GM23338 (cell line): Measurements from ENCODE around the gene CACNA1D. TPM values are rescaled to one million over a fixed set of nuclear protein-coding genes. Genes with fewer than 3 reads are reported as not detected.

Experiments
- ATAC-seq: fragments of 200-7000 bp; cut with Tn5 transposase; 3 replicates; pipeline ENCODE4 v1.9.1; 2020
- DNase-seq: peaks from one replicate; pipeline ENCODE4 v3.0.0-alpha.2; 2015; ENCODE audit warnings: low spot score
- H2AFZ ChIP-seq: fragments of 200-600 bp; sonication (generic); 2 replicates; pipeline ENCODE4 v1.8.0; 2016; ENCODE audit warnings: antibody characterized with exemption, mild to moderate bottlenecking, moderate library complexity
- H3F3A ChIP-seq: fragments of 200-600 bp; sonication (generic); replicated peaks from 2 replicates; pipeline ENCODE4 v1.8.0; 2017; ENCODE audit warnings: antibody characterized with exemption, mixed run types, low read depth
- H3K27ac ChIP-seq: fragments of 200-600 bp; sonication (generic); 2 replicates; pipeline ENCODE4 v1.6.1; 2016; ENCODE audit warnings: low read depth
- H3K27me3 ChIP-seq: fragments of 200-600 bp; sonication (generic); 2 replicates; pipeline ENCODE4 v1.8.0; 2016; ENCODE audit warnings: mild to moderate bottlenecking, mixed run types, moderate library complexity; ENCODE audit not compliant: insufficient read depth
- H3K36me3 ChIP-seq: fragments of 200-600 bp; sonication (generic); 2 replicates; pipeline ENCODE4 v1.8.0; 2016; ENCODE audit warnings: mild to moderate bottlenecking; ENCODE audit not compliant: insufficient read depth
- H3K4me1 ChIP-seq: fragments of 200-600 bp; sonication (generic); 2 replicates; pipeline ENCODE4 v1.8.0; 2016; ENCODE audit warnings: mild to moderate bottlenecking, moderate library complexity; ENCODE audit not compliant: insufficient read depth
- H3K4me2 ChIP-seq: fragments of 200-600 bp; sonication (generic); 2 replicates; pipeline ENCODE4 v1.7.1; 2017; ENCODE audit warnings: mixed run types
- H3K4me3 ChIP-seq: fragments of 200-600 bp; sonication (generic); 2 replicates; pipeline ENCODE4 v1.6.1; 2016; ENCODE audit warnings: mixed run types
- H3K79me2 ChIP-seq: fragments of 200-600 bp; sonication (generic); replicated peaks from 2 replicates; pipeline ENCODE4 v1.8.0; 2017; ENCODE audit warnings: mild to moderate bottlenecking; ENCODE audit not compliant: insufficient read depth
- H3K9me2 ChIP-seq: fragments of 200-600 bp; sonication (generic); 2 replicates; pipeline ENCODE4 v1.8.0; 2017; ENCODE audit not compliant: insufficient read depth
- H4K20me1 ChIP-seq: fragments of 200-600 bp; sonication (generic); replicated peaks from 2 replicates; pipeline ENCODE4 v1.8.0; 2017; ENCODE audit warnings: mild to moderate bottlenecking; ENCODE audit not compliant: insufficient read depth
- H3K27ac Mint-ChIP-seq: 2 replicates; pipeline ENCODE4 v1.8.0; 2020; ENCODE audit warnings: inconsistent platforms, mild to moderate bottlenecking, moderate library complexity, mixed read lengths
- H3K27me3 Mint-ChIP-seq: 3 replicates; pipeline ENCODE4 v1.8.0; 2022; ENCODE audit warnings: low read depth, mild to moderate bottlenecking, moderate library complexity, mixed read lengths, inconsistent platforms; ENCODE audit not compliant: insufficient read depth, poor library complexity
- H3K36me3 Mint-ChIP-seq: 3 replicates; pipeline ENCODE4 v1.8.0; 2021; ENCODE audit warnings: low read depth, mild to moderate bottlenecking, inconsistent platforms, moderate library complexity, mixed read lengths
- H3K4me1 Mint-ChIP-seq: 3 replicates; pipeline ENCODE4 v1.8.0; 2020; ENCODE audit warnings: mild to moderate bottlenecking, inconsistent platforms, mixed read lengths
- H3K4me3 Mint-ChIP-seq: 3 replicates; pipeline ENCODE4 v1.8.0; 2021; ENCODE audit warnings: moderate library complexity, mild to moderate bottlenecking, inconsistent platforms, mixed read lengths
- H3K9me3 Mint-ChIP-seq: 3 replicates; pipeline ENCODE4 v1.8.0; 2020; ENCODE audit warnings: moderate library complexity, mild to moderate bottlenecking, inconsistent platforms, mixed read lengths
- CREB1 ChIP-seq: fragments of 250-450 bp; sonication (Bioruptor Pico); IDR thresholded peaks from 2 replicates; pipeline ENCODE4 v1.5.0; 2020; ENCODE audit warnings: low read depth, mild to moderate bottlenecking, moderate library complexity
- EZH2phosphoT487 ChIP-seq: fragments of 200-600 bp; sonication (generic); IDR thresholded peaks from one replicate; pipeline ENCODE4 v1.8.1; 2018; ENCODE audit warnings: antibody characterized with exemption; ENCODE audit not compliant: unreplicated experiment
- JUNB ChIP-seq: IDR thresholded peaks from one replicate; pipeline ENCODE4 v1.6.1; 2016; ENCODE audit warnings: antibody characterized with exemption; ENCODE audit not compliant: unreplicated experiment
- STAT1 ChIP-seq: IDR thresholded peaks from one replicate; pipeline ENCODE4 v1.6.1; 2016; ENCODE audit warnings: antibody characterized with exemption; ENCODE audit not compliant: unreplicated experiment
- ZNF114 ChIP-seq: fragments of 250-450 bp; sonication (Bioruptor Pico); IDR thresholded peaks from 2 replicates; pipeline ENCODE4 v1.5.0; 2020; ENCODE audit warnings: mild to moderate bottlenecking, moderate library complexity
- ZNF331 ChIP-seq: fragments of 250-450 bp; sonication (Bioruptor Pico); IDR thresholded peaks from 2 replicates; pipeline ENCODE4 v1.5.0; 2020; ENCODE audit warnings: low read depth, mild to moderate bottlenecking, moderate library complexity
- polyA plus RNA-seq: library from polyadenylated mRNA; unstranded; fragments of >200 nt; fragmentation: Nextera tagmentation; extraction: Ambion mirVana; gene quantifications from 2 replicates; pipeline ENCODE4 v1.2.1, GENCODE V29; 2016
- total RNA-seq: library from RNA; depleted of rRNA; stranded (reverse); fragments of >200 nt; shearing (Covaris generic); gene quantifications from 2 replicates; pipeline ENCODE4 v1.2.3, GENCODE V29; 2014
- TF ChIP-seq, protein P1 (sequence below), 2 experiments: fragments of 200-600 bp in 1 of 2; sonication (generic) in 1 of 2; conservative IDR thresholded peaks; 2 replicates each; pipeline versions ENCODE4 v1.5.1 to v1.6.1; 2016 to 2017; ENCODE audit warnings: antibody characterized with exemption in 2 of 2, low read depth in 2 of 2, mild to moderate bottlenecking in 2 of 2, moderate library complexity in 1 of 2
- TF ChIP-seq, protein P2 (sequence below): fragments of 250-450 bp; sonication (Bioruptor Pico); IDR thresholded peaks from 2 replicates; pipeline ENCODE4 v1.5.0; 2020; ENCODE audit warnings: mild to moderate bottlenecking, moderate library complexity
- TF ChIP-seq, protein P3 (sequence below): IDR thresholded peaks from one replicate; pipeline ENCODE4 v1.6.1; 2018; ENCODE audit warnings: antibody characterized with exemption; ENCODE audit not compliant: unreplicated experiment

CACNA1D gene
- total and polyA plus RNA-seq, 2 experiments from 2014 or later, result 1.7 to 1.8 TPM

DNA sequence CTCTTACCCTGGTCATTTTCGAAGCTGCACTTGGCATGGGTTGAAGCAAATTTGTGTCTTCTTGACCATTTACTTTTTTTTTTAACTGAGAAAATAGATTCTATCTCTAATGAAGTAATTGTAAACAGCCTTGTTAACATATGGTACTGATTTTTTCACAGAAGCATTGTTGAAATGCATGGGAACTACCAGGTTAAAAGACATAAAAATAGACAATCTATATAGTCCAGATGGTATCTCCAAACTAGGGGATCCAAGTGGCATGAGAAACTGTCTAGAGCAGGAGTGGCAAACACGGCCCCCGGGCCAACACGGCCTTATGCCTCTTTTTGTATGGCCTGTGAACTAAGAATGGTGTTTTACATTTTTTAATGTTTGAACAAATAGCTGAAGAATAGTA lies 41.9 kb downstream of the CACNA1D start:
- H3K4me2 ChIP-seq, result no peak overlapping the region
- H3K27me3 ChIP-seq, result no peaks in the 10 kb centered on the region
- H3K27ac ChIP-seq, result no peak overlapping the region
- H3K27me3 Mint-ChIP-seq, result peaks cover 8% of the 10 kb centered on the region
- H3K36me3 Mint-ChIP-seq, result no peaks in the 10 kb centered on the region
- H3K4me1 Mint-ChIP-seq, result peaks cover 32% of the 10 kb centered on the region
- H3K9me2 ChIP-seq, result no peaks in the 10 kb centered on the region
- no peaks in the 10 kb centered on the region for H3K36me3 ChIP-seq
- no peaks in the 10 kb centered on the region; the same call in 2 of the 3 replicates for H3K9me3 Mint-ChIP-seq
- no peak overlapping the region for H2AFZ ChIP-seq
- ATAC-seq (no peak), DNase-seq (no peak)
- H3F3A ChIP-seq, result no peaks in the 10 kb centered on the region
- no peak for TF ChIP-seq CREB1
- no peak for TF ChIP-seq ZNF114 (CRISPR knock-in tag)
- TF ChIP-seq STAT1, result no peak
- TF ChIP-seq EZH2phosphoT487, result no peak
- TF ChIP-seq, protein P1, sequence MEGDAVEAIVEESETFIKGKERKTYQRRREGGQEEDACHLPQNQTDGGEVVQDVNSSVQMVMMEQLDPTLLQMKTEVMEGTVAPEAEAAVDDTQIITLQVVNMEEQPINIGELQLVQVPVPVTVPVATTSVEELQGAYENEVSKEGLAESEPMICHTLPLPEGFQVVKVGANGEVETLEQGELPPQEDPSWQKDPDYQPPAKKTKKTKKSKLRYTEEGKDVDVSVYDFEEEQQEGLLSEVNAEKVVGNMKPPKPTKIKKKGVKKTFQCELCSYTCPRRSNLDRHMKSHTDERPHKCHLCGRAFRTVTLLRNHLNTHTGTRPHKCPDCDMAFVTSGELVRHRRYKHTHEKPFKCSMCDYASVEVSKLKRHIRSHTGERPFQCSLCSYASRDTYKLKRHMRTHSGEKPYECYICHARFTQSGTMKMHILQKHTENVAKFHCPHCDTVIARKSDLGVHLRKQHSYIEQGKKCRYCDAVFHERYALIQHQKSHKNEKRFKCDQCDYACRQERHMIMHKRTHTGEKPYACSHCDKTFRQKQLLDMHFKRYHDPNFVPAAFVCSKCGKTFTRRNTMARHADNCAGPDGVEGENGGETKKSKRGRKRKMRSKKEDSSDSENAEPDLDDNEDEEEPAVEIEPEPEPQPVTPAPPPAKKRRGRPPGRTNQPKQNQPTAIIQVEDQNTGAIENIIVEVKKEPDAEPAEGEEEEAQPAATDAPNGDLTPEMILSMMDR (conservative IDR thresholded peaks at IDR 0.05; ENCODE audit: low read depth in 2 of 2), result no peak
- no peaks in the 10 kb centered on the region for H4K20me1 ChIP-seq
- H3K4me1 ChIP-seq, result no peaks in the 10 kb centered on the region; the same call in 1 of the 2 replicates
- no peak overlapping the region for H3K4me3 Mint-ChIP-seq
- no peak overlapping the region for H3K4me3 ChIP-seq
- H3K27ac Mint-ChIP-seq, result no peak overlapping the region
- no peaks in the 10 kb centered on the region for H3K79me2 ChIP-seq

DNA sequence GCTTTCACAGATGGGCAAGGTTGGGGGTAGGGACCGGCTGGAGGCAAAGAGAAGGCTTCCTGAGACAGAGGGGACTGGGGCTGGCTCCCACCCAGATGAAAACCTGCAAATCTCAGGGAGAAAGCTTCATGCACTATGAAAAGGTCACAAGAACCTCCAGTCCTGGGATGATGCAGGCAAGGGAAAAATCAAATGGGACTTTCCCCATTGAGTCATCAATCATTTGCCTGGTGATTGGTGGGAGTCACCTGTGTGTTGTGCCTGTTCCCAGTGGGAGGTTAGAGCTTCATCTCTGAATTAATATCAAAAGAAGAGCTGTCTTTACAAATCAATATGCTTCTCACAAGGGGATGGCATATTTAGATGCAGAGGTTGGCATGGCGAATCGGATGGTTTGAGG lies 49.9 kb downstream of the CACNA1D start:
- peaks cover 18% of the 10 kb centered on the region for H3K4me1 Mint-ChIP-seq
- H3K36me3 ChIP-seq, result no peaks in the 10 kb centered on the region
- no peaks in the 10 kb centered on the region for H4K20me1 ChIP-seq
- ATAC-seq (no peak), DNase-seq (no peak)
- H2AFZ ChIP-seq, result no peak overlapping the region
- H3K27ac ChIP-seq, result no peak overlapping the region
- H3K4me3 ChIP-seq, result no peak overlapping the region
- H3K27me3 ChIP-seq, result no peaks in the 10 kb centered on the region
- H3K4me1 ChIP-seq, result 0 out of 2 replicates have a peak, but pooled peaks cover 4% of the 10 kb centered on the region
- no peak overlapping the region for H3K4me2 ChIP-seq
- H3K27ac Mint-ChIP-seq, result no peak overlapping the region
- no peaks in the 10 kb centered on the region for H3K36me3 Mint-ChIP-seq
- H3F3A ChIP-seq, result no peaks in the 10 kb centered on the region
- H3K27me3 Mint-ChIP-seq, result peaks cover 2% of the 10 kb centered on the region
- no peaks in the 10 kb centered on the region for H3K9me3 Mint-ChIP-seq
- H3K79me2 ChIP-seq, result no peaks in the 10 kb centered on the region
- 0 out of 2 replicates have a peak, but pooled peaks cover 3% of the 10 kb centered on the region for H3K9me2 ChIP-seq
- no peak overlapping the region for H3K4me3 Mint-ChIP-seq
- no peak for TF ChIP-seq ZNF114 (CRISPR knock-in tag)
- no peak for TF ChIP-seq STAT1
- TF ChIP-seq, protein P2, sequence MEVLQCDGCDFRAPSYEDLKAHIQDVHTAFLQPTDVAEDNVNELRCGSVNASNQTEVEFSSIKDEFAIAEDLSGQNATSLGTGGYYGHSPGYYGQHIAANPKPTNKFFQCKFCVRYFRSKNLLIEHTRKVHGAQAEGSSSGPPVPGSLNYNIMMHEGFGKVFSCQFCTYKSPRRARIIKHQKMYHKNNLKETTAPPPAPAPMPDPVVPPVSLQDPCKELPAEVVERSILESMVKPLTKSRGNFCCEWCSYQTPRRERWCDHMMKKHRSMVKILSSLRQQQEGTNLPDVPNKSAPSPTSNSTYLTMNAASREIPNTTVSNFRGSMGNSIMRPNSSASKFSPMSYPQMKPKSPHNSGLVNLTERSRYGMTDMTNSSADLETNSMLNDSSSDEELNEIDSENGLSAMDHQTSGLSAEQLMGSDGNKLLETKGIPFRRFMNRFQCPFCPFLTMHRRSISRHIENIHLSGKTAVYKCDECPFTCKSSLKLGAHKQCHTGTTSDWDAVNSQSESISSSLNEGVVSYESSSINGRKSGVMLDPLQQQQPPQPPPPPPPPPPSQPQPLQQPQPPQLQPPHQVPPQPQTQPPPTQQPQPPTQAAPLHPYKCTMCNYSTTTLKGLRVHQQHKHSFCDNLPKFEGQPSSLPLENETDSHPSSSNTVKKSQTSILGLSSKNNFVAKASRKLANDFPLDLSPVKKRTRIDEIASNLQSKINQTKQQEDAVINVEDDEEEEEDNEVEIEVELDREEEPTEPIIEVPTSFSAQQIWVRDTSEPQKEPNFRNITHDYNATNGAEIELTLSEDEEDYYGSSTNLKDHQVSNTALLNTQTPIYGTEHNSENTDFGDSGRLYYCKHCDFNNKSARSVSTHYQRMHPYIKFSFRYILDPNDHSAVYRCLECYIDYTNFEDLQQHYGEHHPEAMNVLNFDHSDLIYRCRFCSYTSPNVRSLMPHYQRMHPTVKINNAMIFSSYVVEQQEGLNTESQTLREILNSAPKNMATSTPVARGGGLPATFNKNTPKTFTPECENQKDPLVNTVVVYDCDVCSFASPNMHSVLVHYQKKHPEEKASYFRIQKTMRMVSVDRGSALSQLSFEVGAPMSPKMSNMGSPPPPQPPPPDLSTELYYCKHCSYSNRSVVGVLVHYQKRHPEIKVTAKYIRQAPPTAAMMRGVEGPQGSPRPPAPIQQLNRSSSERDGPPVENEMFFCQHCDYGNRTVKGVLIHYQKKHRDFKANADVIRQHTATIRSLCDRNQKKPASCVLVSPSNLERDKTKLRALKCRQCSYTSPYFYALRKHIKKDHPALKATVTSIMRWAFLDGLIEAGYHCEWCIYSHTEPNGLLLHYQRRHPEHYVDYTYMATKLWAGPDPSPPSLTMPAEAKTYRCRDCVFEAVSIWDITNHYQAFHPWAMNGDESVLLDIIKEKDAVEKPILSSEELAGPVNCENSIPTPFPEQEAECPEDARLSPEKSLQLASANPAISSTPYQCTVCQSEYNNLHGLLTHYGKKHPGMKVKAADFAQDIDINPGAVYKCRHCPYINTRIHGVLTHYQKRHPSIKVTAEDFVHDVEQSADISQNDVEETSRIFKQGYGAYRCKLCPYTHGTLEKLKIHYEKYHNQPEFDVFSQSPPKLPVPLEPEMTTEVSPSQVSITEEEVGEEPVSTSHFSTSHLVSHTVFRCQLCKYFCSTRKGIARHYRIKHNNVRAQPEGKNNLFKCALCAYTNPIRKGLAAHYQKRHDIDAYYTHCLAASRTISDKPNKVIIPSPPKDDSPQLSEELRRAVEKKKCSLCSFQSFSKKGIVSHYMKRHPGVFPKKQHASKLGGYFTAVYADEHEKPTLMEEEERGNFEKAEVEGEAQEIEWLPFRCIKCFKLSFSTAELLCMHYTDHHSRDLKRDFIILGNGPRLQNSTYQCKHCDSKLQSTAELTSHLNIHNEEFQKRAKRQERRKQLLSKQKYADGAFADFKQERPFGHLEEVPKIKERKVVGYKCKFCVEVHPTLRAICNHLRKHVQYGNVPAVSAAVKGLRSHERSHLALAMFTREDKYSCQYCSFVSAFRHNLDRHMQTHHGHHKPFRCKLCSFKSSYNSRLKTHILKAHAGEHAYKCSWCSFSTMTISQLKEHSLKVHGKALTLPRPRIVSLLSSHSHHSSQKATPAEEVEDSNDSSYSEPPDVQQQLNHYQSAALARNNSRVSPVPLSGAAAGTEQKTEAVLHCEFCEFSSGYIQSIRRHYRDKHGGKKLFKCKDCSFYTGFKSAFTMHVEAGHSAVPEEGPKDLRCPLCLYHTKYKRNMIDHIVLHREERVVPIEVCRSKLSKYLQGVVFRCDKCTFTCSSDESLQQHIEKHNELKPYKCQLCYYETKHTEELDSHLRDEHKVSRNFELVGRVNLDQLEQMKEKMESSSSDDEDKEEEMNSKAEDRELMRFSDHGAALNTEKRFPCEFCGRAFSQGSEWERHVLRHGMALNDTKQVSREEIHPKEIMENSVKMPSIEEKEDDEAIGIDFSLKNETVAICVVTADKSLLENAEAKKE (CRISPR knock-in tag), result no peak
- TF ChIP-seq, protein P3, sequence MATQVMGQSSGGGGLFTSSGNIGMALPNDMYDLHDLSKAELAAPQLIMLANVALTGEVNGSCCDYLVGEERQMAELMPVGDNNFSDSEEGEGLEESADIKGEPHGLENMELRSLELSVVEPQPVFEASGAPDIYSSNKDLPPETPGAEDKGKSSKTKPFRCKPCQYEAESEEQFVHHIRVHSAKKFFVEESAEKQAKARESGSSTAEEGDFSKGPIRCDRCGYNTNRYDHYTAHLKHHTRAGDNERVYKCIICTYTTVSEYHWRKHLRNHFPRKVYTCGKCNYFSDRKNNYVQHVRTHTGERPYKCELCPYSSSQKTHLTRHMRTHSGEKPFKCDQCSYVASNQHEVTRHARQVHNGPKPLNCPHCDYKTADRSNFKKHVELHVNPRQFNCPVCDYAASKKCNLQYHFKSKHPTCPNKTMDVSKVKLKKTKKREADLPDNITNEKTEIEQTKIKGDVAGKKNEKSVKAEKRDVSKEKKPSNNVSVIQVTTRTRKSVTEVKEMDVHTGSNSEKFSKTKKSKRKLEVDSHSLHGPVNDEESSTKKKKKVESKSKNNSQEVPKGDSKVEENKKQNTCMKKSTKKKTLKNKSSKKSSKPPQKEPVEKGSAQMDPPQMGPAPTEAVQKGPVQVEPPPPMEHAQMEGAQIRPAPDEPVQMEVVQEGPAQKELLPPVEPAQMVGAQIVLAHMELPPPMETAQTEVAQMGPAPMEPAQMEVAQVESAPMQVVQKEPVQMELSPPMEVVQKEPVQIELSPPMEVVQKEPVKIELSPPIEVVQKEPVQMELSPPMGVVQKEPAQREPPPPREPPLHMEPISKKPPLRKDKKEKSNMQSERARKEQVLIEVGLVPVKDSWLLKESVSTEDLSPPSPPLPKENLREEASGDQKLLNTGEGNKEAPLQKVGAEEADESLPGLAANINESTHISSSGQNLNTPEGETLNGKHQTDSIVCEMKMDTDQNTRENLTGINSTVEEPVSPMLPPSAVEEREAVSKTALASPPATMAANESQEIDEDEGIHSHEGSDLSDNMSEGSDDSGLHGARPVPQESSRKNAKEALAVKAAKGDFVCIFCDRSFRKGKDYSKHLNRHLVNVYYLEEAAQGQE, result no peak
- no peak for TF ChIP-seq ZNF331
- TF ChIP-seq JUNB, result no peak
